Posterior cingulate gyrus (tissue), 11 donors: Measurements from ENCODE around the gene ATP5PD.

Source experiments
- DNase-seq, 10 donors: peaks; one replicate each; pipeline versions ENCODE4 v3.0.0 to v3.0.0-alpha.2; 2020 to 2021; ENCODE audit warnings: mixed read lengths in 3 of 10
- intact Hi-C: fragments of 100-400 bp; cut with DNase I; formaldehyde crosslinking; loops from one replicate; pipeline ENCODE4 v1.15.1; 2023

Gene ATP5PD

DNA sequence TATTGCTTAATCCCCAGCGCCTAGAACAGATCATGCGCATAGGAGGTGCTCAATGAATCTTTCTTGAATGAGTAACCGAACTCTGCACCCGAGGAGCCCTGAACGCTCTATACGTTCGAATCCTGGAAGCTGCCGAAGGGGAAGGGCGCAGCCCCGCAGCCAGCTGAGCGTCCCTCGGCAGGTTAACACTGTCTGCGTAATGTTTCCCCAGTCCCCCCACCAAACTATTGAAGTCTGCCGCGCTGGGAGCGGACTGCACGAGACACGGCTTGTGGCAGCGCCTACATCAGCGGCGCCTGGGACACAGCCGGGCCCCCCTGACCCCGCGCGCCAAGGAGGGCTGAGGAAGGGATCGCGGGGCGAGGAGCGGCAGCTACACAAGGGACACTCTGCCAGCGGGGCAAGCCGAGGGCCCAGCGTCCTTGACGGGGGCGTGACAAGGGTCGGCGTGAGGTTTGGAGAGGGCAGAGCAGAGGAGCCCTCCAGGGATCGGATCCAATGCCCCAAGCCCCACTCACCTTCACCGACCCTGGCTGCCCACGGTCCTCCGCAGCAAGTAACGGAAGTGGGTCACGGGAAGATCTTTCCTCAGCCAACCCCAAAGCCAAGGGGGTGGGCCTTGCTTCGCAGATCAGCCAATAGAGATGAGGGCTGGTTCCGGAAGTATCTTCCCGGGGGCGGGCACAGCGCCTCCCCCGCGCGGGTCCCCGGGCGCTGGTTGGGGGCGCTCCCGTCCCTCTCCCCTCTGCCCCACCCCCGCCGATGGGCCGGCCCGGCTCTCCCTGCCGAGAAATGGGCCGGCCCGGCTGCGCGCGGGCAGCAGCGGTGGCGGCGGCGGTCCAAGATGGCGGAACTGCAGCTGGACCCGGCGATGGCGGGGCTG is at the start of gene ATP5PD, which contains the start of gene KCTD2:
Gene ATP5PD, minus strand, starts transcription at position 563 of the 883 bp plus-strand sequence. CDS start 4,319 bp downstream, outside the sequence.
Gene KCTD2, plus strand, starts transcription at position 819 of the 883 bp plus-strand sequence. Its CDS starts 26 bp downstream, at position 845.
- intact Hi-C loops: no loop called here
- DNase-seq: peak; percentile 93 to 99 (median 94)

- DNase-seq: peak in 1 of 10 donors; percentile 64
- intact Hi-C loops: no loop called here
Measured at GRCh38 chr17:75096082-75096625, 49.4 kb upstream of the ATP5PD start.

DNA sequence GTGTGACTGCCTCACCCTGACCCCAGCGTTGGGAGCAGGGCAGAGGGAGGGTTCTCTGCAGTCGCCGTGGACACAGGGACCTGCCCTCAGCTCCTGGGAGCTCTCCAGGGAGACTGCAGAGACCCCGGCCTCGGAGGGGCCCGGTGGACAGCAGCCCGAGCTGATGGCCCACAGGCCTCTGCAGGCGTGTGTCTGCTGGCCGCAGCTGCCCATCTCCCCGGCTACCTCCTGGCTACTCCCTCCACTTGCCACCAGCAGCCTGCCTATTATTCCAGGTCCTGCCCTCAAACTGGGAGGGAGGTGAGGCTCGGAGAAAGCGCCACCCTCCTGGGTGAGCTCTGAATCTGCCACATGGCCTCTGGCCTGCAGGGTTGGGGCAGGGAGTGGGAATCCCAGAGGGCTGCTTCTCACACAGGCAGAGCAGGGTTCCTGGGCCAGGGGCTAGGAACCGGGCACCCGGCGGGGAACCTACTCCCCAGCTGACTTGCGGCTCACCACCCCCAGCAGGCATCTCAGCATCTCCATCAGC is 48.2 kb upstream of the ATP5PD start:
- DNase-seq: peak in 1 of 10 donors; percentile 76
- intact Hi-C loops: no loop called here

GRCh38 chr17:75093548-75094158 is 46.9 kb upstream of the ATP5PD start:
- intact Hi-C loops: no loop called here
- DNase-seq: peak in 1 of 10 donors; percentile 51

DNA sequence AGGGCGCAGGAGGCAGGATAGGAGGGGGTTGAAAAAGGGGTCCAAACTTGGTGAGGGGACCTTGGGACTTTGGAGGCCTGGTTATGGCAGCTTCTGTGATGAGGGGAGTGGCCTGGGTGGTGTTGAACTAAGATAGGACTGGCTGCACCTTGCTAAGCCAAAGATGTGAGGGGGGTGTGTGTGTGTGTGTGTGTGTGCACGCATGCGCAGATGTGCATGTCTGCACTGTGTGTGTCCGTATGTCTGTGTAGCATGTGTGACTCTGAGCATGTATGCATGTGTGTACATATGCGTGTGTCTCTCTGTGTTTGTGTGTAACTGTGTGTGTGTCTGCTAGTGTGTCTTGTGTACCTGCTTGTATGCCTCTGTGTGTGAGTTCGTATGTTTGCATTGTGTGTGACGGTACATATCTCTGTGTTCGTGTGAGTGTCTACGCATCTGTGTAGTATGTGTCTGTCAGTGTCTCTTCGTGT is 45.1 kb upstream of the ATP5PD start:
- intact Hi-C loops: no loop called here
- DNase-seq: no peak

- DNase-seq: no peak
- intact Hi-C loops: no loop called here
Measured at GRCh38 chr17:75090871-75091854, 44.4 kb upstream of the ATP5PD start.

DNA sequence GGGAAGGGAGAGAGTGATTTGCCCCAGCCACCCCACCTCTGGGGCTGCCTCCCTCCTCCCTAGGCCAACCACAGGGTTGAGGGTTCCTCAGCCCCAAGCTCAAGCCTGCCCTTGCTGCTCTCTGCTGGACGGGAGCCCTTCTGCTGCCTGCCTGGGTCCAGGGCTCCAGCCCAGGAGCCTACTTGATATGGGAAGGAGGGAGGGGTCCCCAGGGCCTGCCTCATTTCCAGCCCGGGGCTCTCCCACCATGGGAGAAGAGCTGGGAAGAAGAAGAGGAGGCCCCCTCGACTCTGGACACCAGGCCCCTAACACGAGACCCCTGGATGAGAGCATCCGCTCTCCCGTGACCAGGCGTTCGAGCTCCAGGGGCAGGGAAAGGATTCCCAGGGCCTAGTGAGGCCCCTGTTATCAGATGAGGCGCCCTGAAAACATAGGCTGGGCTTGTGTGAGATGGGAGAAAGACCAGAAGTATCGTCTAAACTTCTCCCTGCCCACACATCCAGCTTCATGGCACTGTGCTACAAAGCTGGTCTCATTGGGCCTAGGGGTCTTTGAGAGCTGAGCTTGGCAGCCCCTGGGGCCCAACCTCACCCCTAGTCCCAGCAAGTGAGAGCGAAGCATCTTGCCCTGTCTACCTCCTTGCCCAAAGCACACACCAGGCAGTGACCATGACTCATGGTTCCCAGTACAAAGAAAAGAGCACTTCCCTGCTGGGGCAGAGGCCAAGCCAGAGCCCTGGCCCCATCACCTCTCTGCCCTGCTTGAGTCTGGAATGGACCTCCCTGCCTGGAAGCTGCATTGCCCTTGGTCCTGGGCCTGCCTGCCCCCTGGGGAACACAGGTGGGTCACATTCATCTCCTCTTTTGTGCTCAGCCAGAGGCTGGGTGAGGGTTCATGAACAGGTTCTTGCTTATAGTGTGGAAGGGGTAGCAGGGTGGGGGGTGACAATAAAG is 42.0 kb upstream of the ATP5PD start:
- intact Hi-C loops: no loop called here
- no peak for DNase-seq

GRCh38 chr17:75087558-75088453 is 41.0 kb upstream of the ATP5PD start, which contains the start of gene SLC16A5:
SLC16A5 (plus strand) TSS chr17:75087954; CDS start chr17:75093637, 5,683 bp downstream.
- intact Hi-C loops: no loop called here
- DNase-seq: peak in 5 of 10 donors; percentile 23 to 86 (median 29)

GRCh38 chr17:75087182-75087557 is 40.4 kb upstream of the ATP5PD start:
- intact Hi-C loops: no loop called here
- DNase-seq: no peak

- no peak for DNase-seq
- intact Hi-C loops: no loop called here
Measured at GRCh38 chr17:75086496-75087181, 39.9 kb upstream of the ATP5PD start.

DNA sequence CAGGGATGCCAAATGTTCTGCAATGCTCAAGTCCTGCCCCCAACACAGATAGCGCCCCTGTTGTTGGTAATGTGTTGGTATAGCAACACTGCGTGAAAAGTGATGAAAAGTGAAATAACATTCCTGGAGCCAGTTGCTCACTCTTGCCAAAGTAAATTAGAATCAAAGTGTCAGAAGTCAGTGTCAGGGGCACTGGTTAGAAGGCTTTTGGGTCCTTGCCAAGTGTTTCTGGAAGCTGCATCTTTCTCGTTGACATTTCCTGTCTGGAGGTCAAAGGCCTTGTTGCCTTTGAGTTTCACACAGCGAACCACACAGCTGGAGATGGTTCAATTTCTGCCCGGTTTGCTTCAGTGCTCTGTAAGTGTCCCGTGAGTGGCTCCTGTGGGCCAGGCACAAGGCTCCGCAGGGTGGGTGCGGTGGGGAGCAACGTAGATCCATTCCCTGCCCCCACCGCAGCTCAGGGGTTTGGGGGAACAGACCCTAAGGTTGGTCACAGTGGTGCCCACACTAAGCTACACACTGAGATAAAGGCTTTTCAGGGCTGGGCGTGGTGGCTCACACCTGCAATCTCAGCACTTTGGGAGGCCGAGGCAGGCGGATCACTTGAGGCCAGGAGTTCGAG is 37.4 kb upstream of the ATP5PD start:
- intact Hi-C loops: no loop called here
- DNase-seq: no peak

DNA sequence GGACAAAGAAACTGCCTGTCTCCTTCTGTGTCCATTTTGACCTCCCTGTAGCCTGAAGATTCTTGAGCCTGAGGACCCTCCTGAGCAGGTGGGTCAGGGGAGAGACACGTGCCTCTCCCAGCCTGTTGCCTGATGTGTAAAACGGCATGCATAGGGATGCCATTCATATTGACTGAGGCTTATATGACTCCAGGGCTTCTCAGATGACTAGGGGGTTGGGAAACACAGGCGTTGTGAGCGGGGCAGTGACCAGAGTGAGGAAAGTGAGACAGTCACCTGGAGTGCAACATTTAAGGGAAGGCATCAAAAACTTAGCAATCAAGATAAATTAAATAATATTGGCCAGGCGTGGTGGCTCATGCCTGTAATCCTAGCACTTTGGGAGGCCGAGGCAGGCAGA is 35.9 kb upstream of the ATP5PD start:
- no peak for DNase-seq
- intact Hi-C loops: no loop called here

- intact Hi-C loops: no loop called here
- DNase-seq: no peak
Measured at GRCh38 chr17:75081611-75082540, 35.1 kb upstream of the ATP5PD start.

DNA sequence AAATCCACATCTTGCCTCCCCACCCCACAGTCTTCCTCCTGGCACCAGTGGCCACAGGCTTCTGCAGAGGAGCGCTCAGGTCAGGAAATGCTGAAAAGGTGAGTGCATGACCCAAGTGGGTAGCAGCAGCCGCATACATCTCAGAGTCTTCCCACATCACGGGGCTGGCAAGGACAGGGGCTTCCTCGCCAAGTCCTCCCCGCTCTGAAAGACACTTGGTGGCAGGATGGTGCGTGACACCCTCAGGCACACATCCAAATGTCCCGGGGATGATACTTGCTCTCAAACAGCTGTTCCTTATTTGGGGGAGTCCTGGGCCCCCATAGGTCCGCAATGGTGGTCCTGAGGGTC is 32.2 kb upstream of the ATP5PD start:
- intact Hi-C loops: no loop called here
- no peak for DNase-seq

GRCh38 chr17:75078284-75079022 is 31.7 kb upstream of the ATP5PD start:
- no peak for DNase-seq
- intact Hi-C loops: no loop called here
